HepG2 (cell line): ENCODE results near the gene IQUB. TPM values are rescaled to one million over a fixed set of nuclear protein-coding genes. Genes with fewer than 3 reads are reported as not detected.

Experiments
- ATAC-seq: fragments of 200-7000 bp; cut with Tn5 transposase; 3 replicates; pipeline ENCODE4 v1.9.1; 2020; ENCODE audit warnings: mild to moderate bottlenecking, moderate library complexity
- BruUV-seq: library from RNA; stranded (reverse); fragments of 400-500 nt; replicated peaks from 2 replicates; lab custom pipeline; 2021; lab: Mats Ljungman, UMichigan
- CTCF ChIA-PET: fragments of 300-600 bp; formaldehyde crosslinking; extraction: SDS; loops from one replicate; lab custom pipeline; 2021; ENCODE audit warnings: low total read pairs, inconsistent platforms, low intra/inter-chr PET ratio; lab: Yijun Ruan, JAX
- POLR2A ChIA-PET: fragments of 350-600 bp; sonication (Branson Sonifier 250); formaldehyde crosslinking; loops from one replicate; lab custom pipeline; 2020; ENCODE audit warnings: antibody characterized with exemption, inconsistent platforms; lab: Yijun Ruan, JAX
- DNase-seq: peaks from one replicate; pipeline ENCODE4 v3.0.0-alpha.2; 2015; ENCODE audit warnings: low spot score
- FAIRE-seq: peaks from 3 replicates; lab custom pipeline; 2011; peaks lifted over from hg19 to GRCh38; lab: Jason Lieb, UNC
- H2AFZ ChIP-seq: one replicate; pipeline ENCODE4 v1.6.1; 2011; ENCODE audit warnings: low read length, inconsistent platforms
- H3K27ac ChIP-seq: fragments of 300-600 bp; 3 replicates; pipeline ENCODE4 v1.8.0; 2011; ENCODE audit warnings: mixed run types, mild to moderate bottlenecking, mixed read lengths, low read length, inconsistent platforms; ENCODE audit not compliant: insufficient read depth; ENCODE audit errors: extremely low read length
- H3K27me3 ChIP-seq, 2 experiments: fragments of 200-600 bp in 1 of 2; 2 replicates in 1 of 2; 3 replicates in 1 of 2; pipeline versions ENCODE4 v1.6.0 to v1.8.0; 2011; ENCODE audit warnings: low read length in 2 of 2, mild to moderate bottlenecking in 2 of 2, moderate library complexity in 2 of 2, inconsistent platforms in 1 of 2; ENCODE audit not compliant: insufficient read depth in 2 of 2, control insufficient read depth in 1 of 2
- H3K36me3 ChIP-seq, 2 experiments: fragments of 200-600 bp in 1 of 2; replicated peaks in 1 of 2; 2 replicates in 1 of 2; 3 replicates in 1 of 2; pipeline versions ENCODE4 v1.5.1 to v1.8.0; 2011; ENCODE audit warnings: low read length in 2 of 2, inconsistent platforms in 1 of 2; ENCODE audit not compliant: insufficient read depth in 2 of 2, control insufficient read depth in 1 of 2
- H3K4me1 ChIP-seq: 2 replicates; pipeline ENCODE4 v1.5.1; 2012; ENCODE audit warnings: low read length, inconsistent platforms; ENCODE audit not compliant: insufficient read depth
- H3K4me2 ChIP-seq: 2 replicates; pipeline ENCODE4 v1.6.0; 2011; ENCODE audit warnings: low read depth, low read length, inconsistent platforms
- H3K4me3 ChIP-seq, 3 experiments: fragments of 200-600 bp in 1 of 3; sonication (generic), shearing (Covaris generic) in 1 of 3; replicated peaks in 1 of 3; 2 replicates each; pipeline ENCODE4 v1.5.1; 2011 to 2016; ENCODE audit warnings: low read length in 3 of 3, inconsistent platforms in 2 of 3, low read depth in 2 of 3, mild to moderate bottlenecking in 2 of 3, control low read depth in 1 of 3, mixed read lengths in 1 of 3; ENCODE audit not compliant: insufficient read depth in 1 of 3
- H3K79me2 ChIP-seq: one replicate; pipeline ENCODE4 v1.6.1; 2011; ENCODE audit warnings: low read length, inconsistent platforms; ENCODE audit not compliant: insufficient read depth
- H3K9ac ChIP-seq: 2 replicates; pipeline ENCODE4 v1.6.0; 2011; ENCODE audit warnings: mild to moderate bottlenecking, low read depth, low read length, inconsistent platforms; ENCODE audit not compliant: insufficient read depth
- H3K9me3 ChIP-seq: 2 replicates; pipeline ENCODE4 v1.5.1; 2012; ENCODE audit warnings: mild to moderate bottlenecking, low read length
- H4K20me1 ChIP-seq: 2 replicates; pipeline ENCODE4 v1.6.0; 2011; ENCODE audit warnings: inconsistent platforms, mild to moderate bottlenecking, low read length, moderate library complexity; ENCODE audit not compliant: insufficient read depth
- HDAC2 ChIP-seq: sonication (generic); formaldehyde crosslinking; IDR thresholded peaks from 2 replicates; pipeline ENCODE4 v1.4.0; 2020; ENCODE audit warnings: missing genetic modification reagents
- IKZF4 ChIP-seq: sonication (generic); formaldehyde crosslinking; IDR thresholded peaks from 2 replicates; pipeline ENCODE4 v1.5.1; 2020; ENCODE audit warnings: borderline replicate concordance, mild to moderate bottlenecking, low read depth, missing genetic modification reagents; ENCODE audit errors: not compliant biosample characterization
- ZSCAN22 ChIP-seq: sonication (generic); formaldehyde crosslinking; IDR thresholded peaks from 2 replicates; pipeline ENCODE4 v1.4.0; 2020; ENCODE audit warnings: mild to moderate bottlenecking, missing genetic modification reagents
- whole genome bisulfite sequencing: methylation state at CpG from one replicate; pipeline ENCODE4 v1.1.6; 2017; ENCODE audit warnings: low lambda C conversion rate; 5-methylcytosine and 5-hydroxymethylcytosine counted together
- in situ Hi-C: cut with HindIII; loops from 2 replicates; pipeline ENCODE4 v1.10.0; 2017; ENCODE audit warnings: low pct_unique_long_range_greater_than_20kb; ENCODE audit not compliant: extremely low pct_ligation_motif_present
- intact Hi-C: fragments of 100-400 bp; cut with micrococcal nuclease; formaldehyde crosslinking; loops from one replicate; pipeline ENCODE4 v1.10.0; 2022; ENCODE audit not compliant: unreplicated experiment
- polyA plus RNA-seq, 8 experiments: library from polyadenylated mRNA; depleted of rRNA in 3 of 8; stranded (reverse) in 7 of 8; unstranded in 1 of 8; fragments of >200 nt; fragmentation: Illumina TruSeq in 4 of 8; extraction: Trizol in 4 of 8; gene quantifications; 2 replicates each; pipeline versions ENCODE4 v1.2.1 to v1.2.3, GENCODE V29; 2011 to 2016; ENCODE audit warnings: low read depth in 4 of 8, missing spikeins in 1 of 8, mixed read lengths in 1 of 8; ENCODE audit not compliant: insufficient read depth in 1 of 8
- total RNA-seq, 5 experiments: library from RNA; depleted of rRNA; stranded (reverse); fragments of >200 nt; fragmentation: Illumina TruSeq; extraction: Trizol; gene quantifications; 2 replicates each; pipeline ENCODE4 v1.2.3, GENCODE V29; 2016; ENCODE audit warnings: low read depth in 1 of 5

Gene IQUB
- total and polyA plus RNA-seq, 2 of the 13 experiments (the other 11 are each of a cell fraction or from before 2014, with no cell fraction given): 0.07 TPM; not detected in 1

DNA sequence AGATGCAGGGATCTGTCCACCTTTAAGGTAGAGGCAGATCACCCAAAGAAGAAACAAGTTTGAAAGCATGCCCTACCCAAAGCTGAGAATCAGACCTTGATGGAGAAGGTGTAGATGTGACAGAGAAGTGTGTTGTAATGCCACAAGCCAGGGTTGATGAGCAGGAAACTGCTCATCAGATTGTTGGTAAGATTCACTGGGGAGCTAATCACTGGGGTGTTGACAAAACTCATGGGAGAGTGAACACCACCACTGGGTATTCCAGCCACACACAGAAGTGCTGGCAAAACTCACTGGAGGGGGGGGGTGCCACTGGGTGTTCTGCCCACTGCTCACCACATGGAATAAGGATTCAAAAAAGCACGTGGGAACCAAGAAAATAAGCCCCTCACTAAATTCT lies 95.2 kb downstream of the IQUB start:
- Histone ChIP-seq H2AFZ (no peak overlapping the region), H3K9ac (no peak overlapping the region), H3K27me3 (no peaks in the 10 kb centered on the region; a peak in 1 of 5 replicates), H3K4me3 (no peak overlapping the region), H3K9me3 (no peaks in the 10 kb centered on the region), H3K4me2 (no peak overlapping the region), H4K20me1 (no peaks in the 10 kb centered on the region), H3K27ac (no peak overlapping the region), H3K79me2 (no peaks in the 10 kb centered on the region), H3K4me1 (no peaks in the 10 kb centered on the region), H3K36me3 (no peaks in the 10 kb centered on the region)
- no peak for TF ChIP-seq HDAC2 (CRISPR knock-in tag)
- no peak for TF ChIP-seq IKZF4 (CRISPR knock-in tag)
- no CpG with 5 or more reads among the region's 1 CpG for WGBS
- intact Hi-C loops (no loop called here), in situ Hi-C loops (no loop called here)
- ChIA-PET POLR2A (no interaction called here), CTCF (no interaction called here)
- no peak for ATAC-seq
- no peak for FAIRE-seq
- no TSS peak for BruUV-seq
- DNase-seq: no peak

DNA sequence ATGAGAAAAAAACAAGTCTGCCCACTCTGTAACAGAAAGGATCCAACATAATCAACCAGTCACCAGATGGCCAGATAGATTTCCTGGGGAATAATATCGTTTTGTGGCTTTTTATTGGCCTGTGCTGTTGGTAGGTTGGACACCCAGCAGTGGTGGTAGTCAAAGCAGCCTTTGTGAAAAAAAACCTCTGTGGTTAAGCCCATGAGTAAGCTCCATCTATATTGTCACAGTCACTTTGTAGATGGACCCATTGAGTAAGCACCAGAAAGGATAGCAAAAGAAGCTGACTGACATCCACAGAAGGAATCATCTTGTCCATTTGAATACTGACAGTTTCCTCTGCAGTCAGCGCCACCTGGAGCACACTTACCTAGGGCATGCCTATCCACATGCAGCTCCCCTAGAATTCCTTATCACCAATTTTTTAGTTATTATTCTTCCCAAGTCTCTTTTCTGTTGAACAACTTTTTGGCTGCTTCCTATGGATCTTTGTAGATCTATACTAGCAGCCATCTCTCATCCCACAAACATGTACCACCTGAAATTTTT lies 96.9 kb downstream of the IQUB start:
- 0% methylated on average over 2 of the region's 2 CpGs for WGBS

More for the DNA sequence above, 96.9 kb downstream of the IQUB start:
- FAIRE-seq (no peak), ATAC-seq (no peak), DNase-seq (no peak)
- Histone ChIP-seq H3K27ac (no peak overlapping the region), H3K36me3 (no peaks in the 10 kb centered on the region), H3K27me3 (no peaks in the 10 kb centered on the region; a peak in 1 of 5 replicates), H2AFZ (no peak overlapping the region), H3K4me3 (no peak overlapping the region), H3K79me2 (no peaks in the 10 kb centered on the region), H3K9ac (no peak overlapping the region), H3K4me1 (no peaks in the 10 kb centered on the region), H3K4me2 (no peak overlapping the region), H3K9me3 (no peaks in the 10 kb centered on the region), H4K20me1 (no peaks in the 10 kb centered on the region)
- CTCF ChIA-PET: no interaction called here
- TF ChIP-seq ZSCAN22 (CRISPR knock-in tag): no peak
- in situ Hi-C loops: no loop called here
- POLR2A ChIA-PET: no interaction called here
- intact Hi-C loops: no loop called here
- no TSS peak for BruUV-seq
